GM10847 (cell line): ENCODE data around the gene LARGE1.

ENCODE experiments used
- POLR2A ChIP-seq: IDR thresholded peaks from 2 replicates; pipeline ENCODE4 v1.6.1; 2011; ENCODE audit not compliant: insufficient read length; ENCODE audit errors: extremely low read depth

LARGE1 gene

DNA sequence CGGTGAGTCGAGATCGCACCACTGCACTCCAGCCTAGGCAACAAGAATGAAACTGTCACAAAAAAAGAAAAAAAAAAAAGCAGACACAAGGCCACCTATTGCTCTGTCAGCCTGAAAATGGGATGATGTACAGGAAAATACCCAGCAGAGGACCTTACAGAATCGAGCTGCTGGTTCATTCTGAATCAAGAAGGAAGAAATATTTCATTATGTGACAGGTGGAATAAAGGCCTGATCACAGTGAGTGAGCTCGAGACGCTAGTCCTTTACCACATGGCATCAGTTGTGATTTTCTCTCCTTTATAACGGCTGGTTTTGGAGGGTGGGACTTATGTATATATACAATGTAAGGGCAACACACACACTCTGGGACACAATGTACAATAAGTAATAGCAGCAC, 340.0 kb downstream of the LARGE1 start:
- TF ChIP-seq POLR2A, result no peak

DNA sequence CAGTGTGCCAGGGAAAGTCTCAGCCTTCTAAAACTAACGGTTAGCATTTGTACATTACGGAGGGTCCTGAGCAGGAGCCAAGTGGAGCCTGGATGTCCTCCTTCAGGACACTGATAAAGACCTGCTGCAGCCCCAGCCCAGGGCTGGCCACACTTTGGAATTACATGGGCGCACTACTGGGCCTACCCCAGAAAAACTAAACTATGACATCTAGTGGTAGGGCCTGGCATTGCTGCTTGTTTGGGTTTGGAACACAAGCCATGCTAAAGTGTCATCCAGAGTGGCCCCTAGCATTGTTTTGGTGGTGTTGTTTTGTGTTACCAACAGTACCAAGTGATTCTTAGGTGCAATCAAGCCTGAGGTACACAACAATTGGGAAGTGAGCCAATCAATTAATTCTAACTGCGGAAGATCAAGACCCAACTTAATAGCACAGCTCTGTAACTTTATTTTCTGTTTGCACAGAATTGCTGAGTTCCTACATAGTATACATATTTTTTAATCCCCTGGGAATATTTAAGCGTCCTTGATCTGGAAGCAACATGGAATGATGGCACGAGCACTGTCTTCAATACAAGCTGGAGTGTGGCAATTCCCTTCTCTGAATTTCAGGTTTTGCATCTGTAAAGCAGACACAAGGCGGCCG, 340.7 kb downstream of the LARGE1 start:
- no peak for TF ChIP-seq POLR2A

GRCh38 chr22:33578752-33579151, 341.5 kb downstream of the LARGE1 start:
- no peak for TF ChIP-seq POLR2A

DNA sequence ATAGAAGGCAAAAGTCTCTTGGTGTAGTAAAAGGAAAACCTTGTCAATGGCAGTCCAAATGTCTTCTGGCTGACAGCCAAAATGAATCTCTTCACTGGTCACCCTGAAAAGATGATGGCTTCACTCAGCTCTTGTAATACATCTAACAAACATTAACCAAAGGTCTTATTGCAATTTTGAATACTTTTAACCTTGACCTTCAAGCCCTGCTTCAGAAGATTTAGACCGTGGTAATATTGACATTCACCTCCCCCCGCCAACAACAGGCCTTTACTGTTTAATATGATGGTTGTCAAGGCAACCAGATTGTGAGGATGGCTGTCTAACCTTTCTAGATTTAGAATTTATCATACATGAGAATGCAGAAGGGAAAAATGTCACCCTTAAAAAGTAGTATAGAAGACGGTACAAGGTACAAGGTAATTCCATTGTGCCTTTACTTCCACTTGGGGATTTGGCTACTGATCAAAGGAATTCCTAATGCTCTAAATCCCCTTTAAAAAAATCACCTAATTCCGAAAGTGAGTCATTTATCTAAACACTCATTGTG, 342.3 kb downstream of the LARGE1 start:
- no peak for TF ChIP-seq POLR2A

DNA sequence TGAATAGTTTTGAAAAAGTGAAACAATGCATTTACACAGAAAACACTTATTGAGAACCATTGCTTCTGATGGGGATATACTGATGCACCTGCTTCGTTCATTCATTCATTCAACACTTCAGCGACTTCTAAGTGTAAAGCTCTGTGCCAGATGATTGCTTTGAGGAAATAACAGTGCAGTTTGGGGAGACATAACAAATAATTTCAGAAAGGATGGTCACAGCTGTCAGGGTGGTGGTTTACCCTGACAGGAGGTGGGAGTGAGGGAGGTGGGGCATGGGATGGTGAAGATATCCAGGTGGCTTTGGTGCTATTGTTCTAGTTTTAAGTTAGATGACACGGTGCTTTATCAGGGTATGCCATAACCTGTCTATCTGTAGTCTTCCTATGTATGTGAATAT, 344.1 kb downstream of the LARGE1 start:
- no peak for TF ChIP-seq POLR2A

- TF ChIP-seq POLR2A, result no peak
These were observed 344.5 kb downstream of the LARGE1 start for GRCh38 chr22:33575771-33576170.

DNA sequence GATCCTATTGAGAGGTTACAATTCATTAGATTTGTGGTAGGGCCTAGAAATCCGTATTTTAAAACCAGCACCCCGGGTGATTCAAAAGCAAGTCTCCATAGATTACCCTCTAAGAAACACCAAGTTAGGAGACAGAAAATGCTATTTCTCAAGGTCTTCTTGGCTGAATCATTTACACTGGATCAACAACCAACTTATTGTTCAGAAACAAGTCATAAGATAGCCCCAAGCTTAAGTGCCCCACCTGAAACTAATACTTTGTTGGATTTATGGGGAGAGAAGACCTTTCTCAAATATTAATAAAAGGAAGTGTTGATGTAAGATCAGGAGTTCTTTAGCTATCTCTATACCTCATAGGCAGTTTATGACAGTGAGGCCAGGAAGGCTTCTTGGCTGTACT, 345.2 kb downstream of the LARGE1 start:
- no peak for TF ChIP-seq POLR2A

DNA sequence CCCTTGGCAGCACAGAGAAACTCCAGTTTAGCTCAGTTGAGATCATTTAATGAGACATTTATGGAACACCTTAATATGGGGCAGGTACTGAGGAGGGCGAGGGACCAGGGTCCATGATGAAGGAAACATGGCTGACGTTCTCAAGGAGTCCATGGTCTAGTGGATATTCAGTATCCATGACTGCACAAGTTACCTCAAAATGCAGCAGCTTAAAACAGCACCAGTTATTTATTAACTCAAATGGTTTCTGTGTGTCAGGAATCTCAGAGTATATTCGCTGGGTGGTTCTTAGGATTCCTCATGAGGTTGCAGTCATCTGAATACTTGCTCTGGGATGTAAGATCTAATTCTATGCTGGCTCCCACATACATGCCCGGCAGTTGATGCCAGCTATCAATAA, 346.8 kb downstream of the LARGE1 start:
- TF ChIP-seq POLR2A, result no peak

DNA sequence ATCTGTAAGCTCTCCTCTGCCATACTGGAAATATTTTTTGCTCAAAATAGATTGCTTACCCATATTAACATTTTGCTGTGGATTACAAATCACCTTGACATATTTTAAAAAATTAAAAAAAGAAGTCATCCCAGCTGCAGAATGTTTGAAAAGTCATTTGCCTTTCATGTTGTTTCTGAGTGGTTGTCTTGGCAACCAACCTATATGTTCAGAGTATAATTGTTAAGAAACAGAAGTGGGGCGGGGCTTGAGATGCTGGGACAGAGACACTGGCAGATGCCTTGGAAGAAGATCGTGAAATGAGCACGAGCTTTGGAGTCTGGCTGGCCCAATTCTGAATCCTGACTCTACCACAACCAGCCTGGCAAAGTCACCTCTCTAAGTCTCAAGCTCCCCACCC, 348.2 kb downstream of the LARGE1 start:
- TF ChIP-seq POLR2A, result no peak

DNA sequence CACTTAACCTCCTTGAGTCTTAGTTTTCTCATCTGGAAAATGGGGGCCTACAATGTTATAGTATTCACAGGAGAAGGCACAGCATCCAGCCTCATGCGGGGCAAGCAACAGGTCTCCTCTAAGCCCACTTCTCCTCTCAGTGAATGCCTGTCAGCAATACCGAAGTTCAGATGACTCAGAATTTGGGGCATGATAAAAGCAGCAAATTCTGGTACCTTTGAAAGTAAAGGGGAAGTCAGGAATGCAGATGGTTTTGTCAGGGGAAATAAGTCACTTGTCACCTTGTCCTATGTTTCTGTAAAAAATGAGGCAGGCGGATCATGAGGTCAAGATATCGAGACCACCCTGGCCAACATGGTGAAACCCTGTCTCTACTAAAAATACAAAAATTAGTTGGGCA, 350.2 kb downstream of the LARGE1 start:
- no peak for TF ChIP-seq POLR2A

DNA sequence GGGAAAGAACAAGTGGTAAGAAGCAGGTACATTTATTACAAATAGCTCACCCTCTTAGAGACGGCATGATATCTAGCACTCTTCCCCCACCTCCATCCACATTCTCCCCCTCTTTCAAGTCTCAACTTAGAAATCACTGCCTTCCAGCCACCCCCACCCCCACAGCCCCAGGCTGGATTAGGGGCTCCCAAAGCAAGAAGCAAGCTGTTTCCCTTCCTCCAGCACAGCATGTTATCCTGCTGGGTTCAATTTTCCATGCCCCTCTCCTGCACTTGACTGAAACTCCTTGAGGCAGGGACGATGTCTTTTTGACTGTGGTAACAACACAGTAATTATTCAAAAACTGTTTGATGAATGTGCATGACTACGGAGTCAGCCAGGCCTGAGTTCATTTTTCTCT, 350.7 kb downstream of the LARGE1 start:
- TF ChIP-seq POLR2A, result no peak

- no peak for TF ChIP-seq POLR2A
These were observed 351.3 kb downstream of the LARGE1 start for GRCh38 chr22:33569018-33569417.

GRCh38 chr22:33565580-33565995, 354.7 kb downstream of the LARGE1 start:
- no peak for TF ChIP-seq POLR2A

GRCh38 chr22:33564683-33565082, 355.6 kb downstream of the LARGE1 start:
- no peak for TF ChIP-seq POLR2A

GRCh38 chr22:33563220-33563964, 356.9 kb downstream of the LARGE1 start:
- TF ChIP-seq POLR2A, result no peak

- no peak for TF ChIP-seq POLR2A
These were observed 357.8 kb downstream of the LARGE1 start for GRCh38 chr22:33562501-33562900.
